HEK293T (cell line): ENCODE results near the gene TGFBR3.

Experiments
- CTCF ChIA-PET: fragments of 350-600 bp; formaldehyde crosslinking; extraction: SDS; loops from one replicate; lab custom pipeline; 2021; ENCODE audit warnings: antibody characterized with exemption, inconsistent platforms; lab: Yijun Ruan, JAX
- POLR2A ChIA-PET: fragments of 350-600 bp; formaldehyde crosslinking; extraction: SDS; loops from one replicate; lab custom pipeline; 2020; ENCODE audit warnings: antibody characterized with exemption, inconsistent platforms; lab: Yijun Ruan, JAX
- DNase-seq: peaks from one replicate; pipeline ENCODE4 v3.0.0; 2012; ENCODE audit warnings: mixed read lengths; ENCODE audit errors: extremely low spot score
- ARNT ChIP-seq: fragments of 450-650 bp; IDR thresholded peaks from 2 replicates; pipeline ENCODE4 v1.6.1; 2017; ENCODE audit warnings: mild to moderate bottlenecking
- BHLHE40 ChIP-seq: fragments of 450-650 bp; IDR thresholded peaks from 2 replicates; pipeline ENCODE4 v1.6.1; 2016; ENCODE audit warnings: mild to moderate bottlenecking, moderate library complexity, borderline replicate concordance
- CTBP1 ChIP-seq: fragments of 450-650 bp; IDR thresholded peaks from 2 replicates; pipeline ENCODE4 v1.6.1; 2016; ENCODE audit warnings: borderline replicate concordance
- ELF4 ChIP-seq: fragments of 450-650 bp; IDR thresholded peaks from 2 replicates; pipeline ENCODE4 v1.6.1; 2017; ENCODE audit warnings: antibody characterized with exemption
- FOXA1 ChIP-seq: fragments of 450-650 bp; IDR thresholded peaks from 2 replicates; pipeline ENCODE4 v1.6.1; 2016; ENCODE audit warnings: mild to moderate bottlenecking
- FOXK2 ChIP-seq: fragments of 450-650 bp; IDR thresholded peaks from 2 replicates; pipeline ENCODE4 v1.6.1; 2016; ENCODE audit warnings: mild to moderate bottlenecking
- FOXM1 ChIP-seq: fragments of 450-650 bp; IDR thresholded peaks from 2 replicates; pipeline ENCODE4 v1.6.1; 2017; ENCODE audit warnings: mild to moderate bottlenecking, borderline replicate concordance
- HDGF ChIP-seq: fragments of 450-650 bp; IDR thresholded peaks from 2 replicates; pipeline ENCODE4 v1.6.1; 2017; ENCODE audit warnings: antibody characterized with exemption, borderline replicate concordance
- L3MBTL2 ChIP-seq: fragments of 450-650 bp; conservative IDR thresholded peaks from 2 replicates; pipeline ENCODE4 v1.6.1; 2016; ENCODE audit warnings: mild to moderate bottlenecking
- LEF1 ChIP-seq: fragments of 450-650 bp; IDR thresholded peaks from 2 replicates; pipeline ENCODE4 v1.6.1; 2017; ENCODE audit warnings: mild to moderate bottlenecking, borderline replicate concordance
- NFRKB ChIP-seq: fragments of 450-650 bp; IDR thresholded peaks from 2 replicates; pipeline ENCODE4 v1.6.1; 2016; ENCODE audit warnings: mild to moderate bottlenecking, moderate library complexity
- SP1 ChIP-seq: fragments of 450-650 bp; IDR thresholded peaks from 2 replicates; pipeline ENCODE4 v1.6.1; 2017
- SUZ12 ChIP-seq: fragments of 450-650 bp; IDR thresholded peaks from 2 replicates; pipeline ENCODE4 v1.6.1; 2016; ENCODE audit warnings: mild to moderate bottlenecking
- TARDBP ChIP-seq: fragments of 450-650 bp; IDR thresholded peaks from 2 replicates; pipeline ENCODE4 v1.6.1; 2016
- ZNF384 ChIP-seq: fragments of 450-650 bp; IDR thresholded peaks from 2 replicates; pipeline ENCODE4 v1.6.1; 2016
- TF ChIP-seq, protein P1 (sequence below): fragments of 450-650 bp; IDR thresholded peaks from 2 replicates; pipeline ENCODE4 v1.6.1; 2016

The TGFBR3 gene

DNA sequence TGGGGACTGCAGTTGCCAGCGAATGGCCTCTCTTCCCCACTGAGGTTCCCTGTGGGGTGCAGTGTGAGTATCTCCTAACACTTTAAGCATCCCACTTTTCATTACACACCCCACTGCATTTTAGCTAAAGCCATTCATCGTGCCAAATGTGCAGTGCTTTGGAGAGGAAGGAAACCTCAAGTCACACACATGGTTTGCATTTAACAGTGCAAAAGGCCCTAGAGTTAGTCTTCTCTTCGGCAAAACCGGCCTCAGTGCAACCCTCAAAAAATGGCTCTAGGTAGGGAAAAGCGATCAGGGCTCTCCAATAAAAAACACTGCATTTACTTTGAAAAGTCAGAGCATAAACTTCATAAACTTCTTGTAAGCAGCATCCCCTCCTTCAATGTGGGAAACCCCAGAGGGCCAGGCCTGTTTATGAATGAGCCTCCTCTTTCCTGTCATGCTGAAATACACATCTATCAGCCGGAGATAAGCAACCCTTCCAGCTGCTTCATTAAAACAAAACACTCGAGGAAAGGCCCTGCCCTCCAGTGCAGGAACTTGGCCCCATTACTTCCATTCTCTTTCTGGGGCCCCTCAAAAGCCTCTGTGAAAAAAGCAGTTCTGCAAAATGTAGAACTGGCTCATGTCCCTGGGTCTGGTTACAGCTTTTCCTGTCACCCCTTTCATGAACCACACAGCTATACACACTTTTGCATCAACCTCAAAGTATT, 201.3 kb downstream of the TGFBR3 start:
- CTCF ChIA-PET: no interaction called here
- POLR2A ChIA-PET: no interaction called here
- no peak for DNase-seq
- TF ChIP-seq L3MBTL2 (no peak), SP1 (no peak), FOXA1 (no peak), FOXK2 (no peak), LEF1 (no peak), TARDBP (no peak), CTBP1 (no peak), ELF4 (no peak), FOXM1 (no peak)
- TF ChIP-seq, protein P1, sequence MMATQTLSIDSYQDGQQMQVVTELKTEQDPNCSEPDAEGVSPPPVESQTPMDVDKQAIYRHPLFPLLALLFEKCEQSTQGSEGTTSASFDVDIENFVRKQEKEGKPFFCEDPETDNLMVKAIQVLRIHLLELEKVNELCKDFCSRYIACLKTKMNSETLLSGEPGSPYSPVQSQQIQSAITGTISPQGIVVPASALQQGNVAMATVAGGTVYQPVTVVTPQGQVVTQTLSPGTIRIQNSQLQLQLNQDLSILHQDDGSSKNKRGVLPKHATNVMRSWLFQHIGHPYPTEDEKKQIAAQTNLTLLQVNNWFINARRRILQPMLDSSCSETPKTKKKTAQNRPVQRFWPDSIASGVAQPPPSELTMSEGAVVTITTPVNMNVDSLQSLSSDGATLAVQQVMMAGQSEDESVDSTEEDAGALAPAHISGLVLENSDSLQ: no peak

DNA sequence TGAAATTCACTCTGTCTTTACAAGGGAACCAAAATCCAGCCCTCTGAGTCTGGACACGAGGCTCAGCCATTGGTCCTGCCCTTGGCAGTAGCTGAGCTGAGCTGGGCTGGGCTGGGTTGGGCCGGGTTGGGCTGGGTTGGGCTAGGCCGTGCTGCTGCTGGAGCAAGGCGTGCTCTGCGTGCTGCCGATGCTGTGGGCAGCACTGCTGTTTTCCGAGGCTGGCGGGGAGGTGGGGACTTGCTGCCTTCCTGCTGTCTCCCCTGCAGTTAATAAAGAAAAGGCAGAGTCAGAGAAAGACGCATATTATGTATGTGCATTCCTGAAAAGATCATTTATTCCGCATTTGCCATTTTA, 202.4 kb downstream of the TGFBR3 start:
- TF ChIP-seq ARNT (no peak), SP1 (no peak), FOXM1 (no peak), SUZ12 (no peak), CTBP1 (no peak), FOXK2 (no peak), HDGF (no peak), NFRKB (no peak), BHLHE40 (no peak), FOXA1 (no peak), ELF4 (no peak), LEF1 (no peak), L3MBTL2 (no peak), ZNF384 (no peak)
- TF ChIP-seq, protein P1: no peak
- no peak for DNase-seq
- POLR2A ChIA-PET: no interaction called here
- CTCF ChIA-PET: no interaction called here

DNA sequence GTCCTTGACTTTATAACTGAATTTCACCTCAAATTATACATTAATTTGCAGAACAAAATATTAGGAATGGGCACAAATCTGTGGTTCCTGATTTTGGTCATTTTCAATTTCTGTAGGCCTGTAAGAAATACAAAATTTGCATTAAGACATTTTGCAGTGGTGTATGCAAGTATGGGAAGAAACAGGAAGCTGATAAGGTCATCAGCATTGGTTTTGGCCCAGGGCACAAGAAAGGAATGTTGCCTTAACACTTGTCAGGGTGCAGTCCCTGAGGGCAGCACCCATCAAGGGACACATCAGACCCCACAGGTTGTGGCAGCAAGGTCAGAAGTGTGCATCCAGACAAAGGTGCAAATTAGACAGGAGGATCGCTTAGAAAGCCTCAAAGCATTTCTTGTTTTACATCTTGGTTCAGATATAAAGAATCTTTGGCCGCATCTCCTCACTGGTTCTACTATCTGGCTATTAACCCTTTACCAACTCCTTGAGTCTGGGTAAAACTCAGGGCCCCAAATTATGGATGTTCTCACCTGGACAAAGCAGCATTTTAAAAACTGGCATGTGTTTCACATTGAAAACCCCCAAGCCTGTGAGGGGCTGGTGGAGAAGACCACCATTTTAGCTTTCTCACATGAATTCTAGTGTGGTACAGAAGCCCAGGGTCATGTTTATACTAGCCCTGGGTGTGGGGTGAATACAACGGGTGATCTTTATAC, 202.9 kb downstream of the TGFBR3 start:
- CTCF ChIA-PET: no interaction called here
- no peak for DNase-seq
- POLR2A ChIA-PET: no interaction called here
- no peak for TF ChIP-seq CTBP1
- TF ChIP-seq FOXA1: no peak
- no peak for TF ChIP-seq FOXM1
- TF ChIP-seq ELF4: no peak
- no peak for TF ChIP-seq NFRKB
- no peak for TF ChIP-seq LEF1
- no peak for TF ChIP-seq L3MBTL2
- TF ChIP-seq SUZ12: no peak
- TF ChIP-seq SP1: no peak
- TF ChIP-seq BHLHE40: no peak

DNA sequence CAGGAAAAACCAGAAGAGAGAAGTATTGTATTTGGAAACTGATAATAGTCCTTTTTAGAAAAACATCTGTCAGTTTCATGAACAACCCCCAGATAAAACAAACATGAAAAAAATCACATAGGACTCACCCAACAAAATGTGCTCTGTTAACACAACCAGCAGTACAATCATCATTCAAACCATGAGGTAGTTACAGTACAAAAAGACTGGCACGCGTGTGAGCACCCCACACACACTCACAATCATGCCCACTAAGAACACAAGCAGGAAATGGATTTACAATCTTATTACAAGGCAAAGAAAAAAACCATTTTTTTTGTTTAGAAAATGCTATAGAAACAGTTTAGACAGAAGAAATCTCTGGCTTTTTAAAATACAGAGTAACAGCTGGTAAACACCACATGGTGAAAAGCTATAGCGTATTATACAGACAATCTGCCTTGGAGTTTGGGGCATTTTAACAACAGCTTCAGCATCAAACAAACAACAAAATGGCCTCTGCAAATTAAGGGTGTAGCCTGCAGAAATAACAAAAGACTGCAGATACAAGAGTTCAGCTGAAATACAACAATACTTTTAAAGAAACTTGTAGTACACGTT, 205.3 kb downstream of the TGFBR3 start:
- ChIA-PET CTCF (no interaction called here), POLR2A (no interaction called here)
- DNase-seq: no peak
- no peak for TF ChIP-seq ELF4

DNA sequence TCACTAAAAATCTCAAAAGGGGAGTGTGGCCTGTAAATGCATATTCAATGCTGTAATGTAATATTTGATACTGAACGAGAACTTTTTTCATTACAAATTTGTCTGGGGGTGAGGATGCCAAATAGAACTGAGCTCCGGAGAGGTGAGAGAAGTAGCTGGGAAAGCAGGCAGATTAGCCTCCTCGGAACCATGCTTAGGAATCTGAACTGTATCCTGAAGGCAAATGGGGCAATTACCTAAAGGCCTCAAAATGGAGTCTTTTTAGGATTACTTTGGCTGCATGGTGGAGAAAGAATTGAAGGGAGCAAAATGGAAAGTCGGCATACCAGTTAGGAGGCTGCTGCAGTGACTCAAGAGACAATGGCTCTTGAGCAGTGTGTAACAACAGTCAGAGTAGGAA, 206.5 kb downstream of the TGFBR3 start:
- no peak for TF ChIP-seq SUZ12
- no peak for TF ChIP-seq FOXK2
- TF ChIP-seq, protein P1: no peak
- TF ChIP-seq TARDBP: no peak
- no peak for TF ChIP-seq LEF1
- TF ChIP-seq L3MBTL2: no peak
- TF ChIP-seq ZNF384: no peak
- TF ChIP-seq ELF4: no peak
- no peak for TF ChIP-seq FOXM1
- TF ChIP-seq SP1: no peak
- ChIA-PET POLR2A (no interaction called here), CTCF (no interaction called here)
- DNase-seq: no peak

DNA sequence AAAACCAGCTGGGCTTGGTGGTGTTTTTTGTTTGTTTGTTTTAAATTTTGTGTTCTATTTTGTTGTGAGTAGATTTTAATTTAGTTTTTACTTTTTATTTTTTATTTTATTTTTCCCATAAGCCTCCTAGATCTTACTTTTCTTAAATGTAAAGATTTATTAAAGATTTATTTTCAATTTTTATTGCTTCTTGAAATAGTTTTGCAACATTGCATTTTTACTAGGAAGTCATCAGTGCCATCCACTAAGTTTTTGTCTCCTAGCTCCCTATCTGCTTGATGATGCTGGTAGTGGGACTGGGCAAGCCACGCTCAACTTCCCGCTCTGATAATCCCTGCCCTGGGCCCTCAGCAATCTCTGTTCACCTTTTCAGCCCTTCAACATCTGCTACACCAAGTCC, 209.9 kb downstream of the TGFBR3 start:
- ChIA-PET CTCF (no interaction called here), POLR2A (no interaction called here)
- TF ChIP-seq HDGF (no peak), TARDBP (no peak), NFRKB (no peak), CTBP1 (no peak), SP1 (no peak), LEF1 (no peak), ZNF384 (no peak), BHLHE40 (no peak), FOXA1 (no peak), SUZ12 (no peak), ELF4 (no peak), FOXK2 (no peak), ARNT (no peak), FOXM1 (no peak), L3MBTL2 (no peak)
- TF ChIP-seq, protein P1: no peak
- DNase-seq: no peak
